NCI-H128 (cell line): ENCODE measurements around the gene FUBP1.
"Not testable (repeated sequence)": the region's sequence is repeated elsewhere in the genome, so short reads cannot be mapped to it uniquely, and the experiment has no call there.

ENCODE experiments used
- DNase-seq: peaks from one replicate; lab custom pipeline; 2025; ENCODE audit not compliant: unreplicated experiment; lab: John Stamatoyannopoulos, UW

The FUBP1 gene

DNA sequence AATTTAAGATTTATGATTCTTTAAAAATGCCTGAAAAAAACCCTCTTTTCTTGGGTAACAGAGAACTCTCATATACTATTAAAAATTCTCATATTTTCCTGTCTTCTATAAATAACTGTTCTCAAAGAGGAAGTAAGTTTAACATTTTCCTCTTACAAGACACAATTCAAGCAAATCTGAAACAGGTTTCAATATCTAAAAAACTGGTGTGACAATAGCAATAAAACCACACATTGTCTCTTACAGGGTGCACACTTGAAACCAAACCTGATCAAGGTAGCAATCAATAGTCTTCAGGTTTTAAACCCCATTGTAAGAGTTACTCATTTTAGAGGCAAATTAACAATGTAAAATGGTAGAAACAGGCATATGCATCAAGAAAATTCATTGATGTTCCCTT is 28.0 kb downstream of the FUBP1 start:
- DNase-seq, result no peak

DNA sequence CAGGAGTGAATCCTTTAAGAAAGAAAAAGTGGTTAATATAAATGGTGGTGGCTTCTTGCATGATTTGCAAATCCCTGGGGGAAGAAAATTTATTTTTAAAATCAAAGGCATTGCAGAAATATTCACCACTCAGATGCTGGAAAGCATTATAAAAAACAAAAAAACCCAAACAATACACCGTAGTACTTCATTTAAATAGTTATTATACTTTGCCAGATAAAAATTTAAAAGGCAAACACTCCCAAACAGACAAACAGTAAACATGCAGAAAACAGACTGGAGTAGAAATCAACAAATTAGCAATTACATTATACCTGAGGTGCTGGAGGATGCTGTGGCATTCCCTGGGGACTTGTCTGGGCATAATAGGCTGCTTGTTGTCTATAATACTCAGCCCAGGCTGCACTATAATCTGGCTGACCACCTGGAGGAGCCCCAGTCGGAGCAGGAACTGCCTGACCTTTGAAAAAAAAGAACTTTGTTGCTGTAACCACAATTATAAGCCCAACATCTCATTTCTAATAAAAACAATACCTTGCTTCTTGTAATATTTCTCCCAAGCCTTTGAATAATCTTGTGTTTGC is 29.9 kb downstream of the FUBP1 start:
- DNase-seq, result no peak

DNA sequence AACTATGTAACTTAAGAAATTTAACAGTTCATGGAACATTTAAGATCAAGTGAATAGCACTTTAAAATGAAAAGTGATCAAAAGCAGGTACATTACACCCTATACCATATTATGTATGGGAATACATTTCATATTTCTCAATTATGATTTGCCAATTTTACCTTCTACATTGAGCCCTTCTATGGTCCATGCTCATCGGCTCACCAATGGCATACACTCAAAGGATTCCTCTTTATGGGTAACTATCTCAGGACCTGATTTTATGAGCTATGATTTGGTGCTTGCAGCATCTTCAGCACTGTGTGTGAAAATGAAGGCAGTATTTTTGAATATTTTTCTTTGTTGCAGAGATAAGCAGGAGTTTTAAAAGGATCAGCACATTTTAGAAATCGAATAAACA is 33.5 kb downstream of the FUBP1 start:
- no peak for DNase-seq

DNA sequence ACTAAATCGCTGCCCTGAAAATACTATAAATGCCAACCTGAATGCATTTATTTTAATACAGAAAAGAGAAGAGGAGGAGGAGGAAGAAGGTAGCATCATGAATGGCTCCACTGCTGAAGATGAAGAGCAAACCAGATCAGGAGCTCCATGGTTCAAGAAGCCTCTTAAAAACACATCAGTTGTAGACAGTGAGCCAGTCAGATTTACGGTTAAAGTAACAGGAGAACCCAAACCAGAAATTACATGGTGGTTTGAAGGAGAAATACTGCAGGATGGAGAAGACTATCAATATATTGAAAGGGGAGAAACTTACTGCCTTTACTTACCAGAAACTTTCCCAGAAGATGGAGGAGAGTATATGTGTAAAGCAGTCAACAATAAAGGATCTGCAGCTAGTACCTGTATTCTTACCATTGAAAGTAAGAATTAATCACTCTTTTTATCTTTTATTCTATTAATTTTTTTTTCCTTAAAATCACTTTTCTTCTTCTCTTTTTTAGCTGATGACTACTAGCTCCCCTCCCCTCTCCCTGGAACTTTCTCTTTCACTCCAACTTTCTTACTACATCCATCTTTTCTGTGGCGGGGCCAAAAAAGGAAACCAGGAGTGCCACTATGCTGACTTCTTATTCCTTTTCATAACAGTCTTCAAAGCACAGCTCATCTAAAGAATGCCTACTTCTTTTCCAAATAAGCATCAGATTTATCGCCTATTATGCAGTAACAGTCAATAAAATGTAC is 36.3 kb downstream of the FUBP1 start:
- no peak for DNase-seq

DNA sequence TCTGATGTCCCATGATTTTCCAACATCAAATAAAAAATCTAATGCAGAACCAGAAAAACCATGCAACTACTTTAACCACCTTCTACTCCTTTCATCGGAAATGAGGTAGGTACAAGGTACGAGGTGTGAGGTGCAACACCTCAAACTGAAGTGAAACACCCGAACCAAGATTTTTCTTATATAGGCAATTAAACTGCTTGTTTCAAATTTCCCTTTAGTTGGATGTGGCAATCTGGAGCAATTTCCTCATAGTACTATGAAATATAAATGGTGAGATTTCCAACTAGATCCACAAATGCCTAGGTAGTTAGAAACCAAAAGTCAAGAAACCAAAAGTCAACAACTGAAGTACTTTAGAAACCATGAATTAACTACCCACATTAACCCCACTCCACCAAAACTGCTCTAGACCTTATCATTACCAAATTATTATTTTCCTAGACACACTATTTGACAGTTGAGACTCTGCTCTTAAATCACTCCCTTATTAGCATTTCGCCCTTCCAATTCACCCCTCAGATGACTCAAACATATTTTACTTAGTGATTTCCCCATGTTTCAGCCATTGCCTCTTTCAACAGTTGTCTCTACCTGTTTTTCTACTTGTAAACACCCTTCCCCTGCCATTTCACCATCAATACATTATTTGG is 37.8 kb downstream of the FUBP1 start:
- no peak for DNase-seq

DNA sequence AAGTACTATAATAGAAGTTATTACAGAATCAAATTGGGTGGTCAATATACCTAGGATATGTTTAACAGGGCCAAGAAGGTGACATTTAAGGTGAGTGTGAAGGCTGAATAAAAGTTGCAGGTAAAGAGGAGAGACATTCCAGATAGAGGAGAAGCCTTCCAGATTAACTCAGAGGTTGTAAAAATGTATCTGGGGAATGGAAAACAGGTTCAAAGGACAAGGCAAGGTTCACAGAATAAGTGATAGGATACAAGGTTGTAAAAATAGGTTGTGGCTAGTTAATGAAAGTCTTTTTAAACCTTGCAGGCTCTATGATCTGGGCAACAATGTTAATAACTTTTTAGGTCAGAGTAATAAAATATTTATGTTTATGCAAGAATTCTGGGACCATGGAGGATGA is 40.2 kb downstream of the FUBP1 start:
- DNase-seq, result no peak

DNA sequence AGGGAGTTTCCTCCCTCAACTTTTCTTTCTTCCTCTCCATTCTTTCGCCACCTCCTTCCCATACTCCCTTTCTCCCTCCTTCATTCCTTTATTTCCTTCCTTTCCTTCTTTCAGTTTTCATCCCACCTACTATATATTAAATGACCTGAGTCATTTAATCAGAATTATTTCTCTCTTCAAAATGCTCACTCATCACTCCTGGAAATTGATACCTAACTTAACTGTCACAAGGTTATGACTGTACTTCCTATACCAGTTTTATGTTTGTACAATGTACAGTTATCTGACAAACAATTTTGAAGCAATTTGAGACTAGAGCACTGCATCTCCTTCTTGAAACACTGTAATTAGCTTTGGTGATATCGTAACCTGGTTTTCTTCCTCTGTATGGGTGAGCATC is 49.1 kb downstream of the FUBP1 start:
- DNase-seq, result no peak

DNA sequence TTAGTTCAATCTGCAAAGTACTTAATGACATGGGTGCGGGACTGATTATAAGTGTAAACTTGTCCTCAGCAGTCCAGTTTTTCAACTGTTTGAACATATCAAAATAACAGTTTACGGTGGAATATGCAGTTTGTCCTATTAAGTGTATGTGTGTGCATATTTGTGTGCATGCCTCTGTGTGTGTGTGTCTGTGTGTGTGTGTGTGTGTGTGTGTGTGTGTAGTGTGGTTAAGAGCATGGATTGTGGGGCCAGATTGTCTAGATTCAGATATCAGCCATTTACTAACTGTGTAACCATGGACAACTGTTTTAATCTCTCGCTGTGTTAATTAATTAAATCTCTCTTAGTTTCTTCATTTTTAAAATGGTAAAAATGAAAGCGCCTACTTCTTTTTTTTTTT is 51.5 kb downstream of the FUBP1 start:
- DNase-seq, result no peak

DNA sequence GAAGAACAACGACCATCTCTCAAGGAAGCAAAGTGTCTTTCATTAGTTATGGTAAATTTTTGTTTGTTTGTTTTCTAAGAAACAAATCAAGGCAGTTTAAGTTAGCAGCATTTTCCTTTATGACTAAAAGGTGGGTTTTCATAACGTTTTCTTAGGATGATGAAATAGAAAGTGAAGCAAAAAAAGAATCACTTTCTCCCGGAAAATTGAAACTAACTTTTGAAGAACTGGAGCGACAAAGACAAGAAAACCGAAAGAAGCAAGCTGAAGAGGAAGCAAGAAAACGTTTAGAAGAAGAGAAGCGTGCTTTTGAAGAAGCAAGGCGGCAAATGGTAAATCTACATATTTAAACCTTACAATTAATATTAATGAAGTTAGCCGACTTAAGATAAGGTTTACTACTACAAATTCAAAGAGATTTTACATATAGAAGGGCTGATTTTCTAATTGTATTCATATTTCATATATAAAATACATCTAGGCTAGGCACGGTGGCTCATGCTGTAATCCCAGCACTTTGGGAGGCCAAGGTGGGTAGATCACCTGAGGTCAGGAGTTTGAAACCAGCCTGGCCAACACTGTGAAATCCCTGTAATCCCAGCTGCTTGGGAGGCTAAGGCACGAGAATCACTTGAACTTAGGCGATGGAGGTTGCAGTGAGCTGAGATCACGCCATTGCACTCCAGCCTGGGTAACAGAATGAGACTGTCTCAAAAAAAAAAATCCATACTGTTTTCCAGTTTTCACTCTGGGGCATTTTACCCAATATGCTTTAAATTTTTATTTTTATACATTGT is 52.1 kb downstream of the FUBP1 start:
- no peak for DNase-seq

DNA sequence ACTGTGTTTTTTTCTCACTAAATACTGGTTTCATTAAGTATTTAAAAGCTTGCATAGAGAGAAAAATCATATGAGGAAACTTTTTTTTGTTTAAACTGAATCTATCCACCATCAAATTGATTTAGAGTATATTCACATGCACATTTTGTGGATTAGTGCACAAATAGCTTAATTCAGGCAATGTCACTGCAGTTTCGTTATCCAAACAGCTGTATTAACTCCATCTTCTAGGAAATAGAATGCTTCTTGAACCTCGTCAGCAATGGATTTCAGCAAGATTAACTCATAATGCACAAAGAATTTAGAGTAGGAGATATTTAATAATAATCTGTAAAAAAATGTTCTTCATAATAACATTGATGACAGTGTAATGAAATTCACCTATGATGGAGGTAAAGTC is 52.9 kb downstream of the FUBP1 start:
- DNase-seq, result no peak

DNA sequence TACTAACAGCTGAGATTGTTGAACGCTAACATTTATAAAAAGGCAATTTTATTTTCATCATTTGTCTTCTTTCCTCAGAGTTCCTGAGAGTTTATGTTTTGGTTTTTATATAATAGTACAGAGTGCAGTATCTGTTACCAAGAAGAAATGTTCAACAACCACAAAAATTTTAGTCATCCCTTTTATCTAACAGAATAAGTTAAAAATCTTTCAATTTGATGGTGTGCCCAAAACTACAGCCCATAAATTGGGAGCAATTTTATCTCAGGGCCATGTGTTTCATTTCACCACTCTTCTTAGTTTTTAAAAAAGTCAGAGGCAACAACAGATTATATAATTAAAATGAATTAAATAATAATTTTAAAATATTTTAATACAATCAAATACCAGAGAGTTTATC is 53.4 kb downstream of the FUBP1 start:
- no peak for DNase-seq

DNA sequence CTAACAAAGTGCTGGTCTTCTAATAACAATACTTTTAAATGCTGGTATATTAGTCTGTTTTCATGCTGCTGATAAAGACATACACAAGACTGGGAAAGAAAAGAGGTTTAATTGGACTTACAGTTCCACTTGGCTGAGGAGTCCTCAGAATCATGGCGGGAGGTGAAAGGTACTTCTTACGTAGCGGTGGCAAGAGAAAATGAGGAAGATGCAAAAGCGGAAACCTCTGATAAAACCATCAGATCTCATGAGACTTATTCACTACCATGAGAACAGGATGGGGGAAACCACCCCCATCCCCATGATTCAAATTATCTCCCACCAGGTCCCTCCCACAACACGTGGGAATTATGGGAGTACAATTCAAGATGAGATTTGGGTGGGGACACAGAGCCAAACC is 60.0 kb downstream of the FUBP1 start:
- not testable (repeated sequence) for DNase-seq

DNA sequence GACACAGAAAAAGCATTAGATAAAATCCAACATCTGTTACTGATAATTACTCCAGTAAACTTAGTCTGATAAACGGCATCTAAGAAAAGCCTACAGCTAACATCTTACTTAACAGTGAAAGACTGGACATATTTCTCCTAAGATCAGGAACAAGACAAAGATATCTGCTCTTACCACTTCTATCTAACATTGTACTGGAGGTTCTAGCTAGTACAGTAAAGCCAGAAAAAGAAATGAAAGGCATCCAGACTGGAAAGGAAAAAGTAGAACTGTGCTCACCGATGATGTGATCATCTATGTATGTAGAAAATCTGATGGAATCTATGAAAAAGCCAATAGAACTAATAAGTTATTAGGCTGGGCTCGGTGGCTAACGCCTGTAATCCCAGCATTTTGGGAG is 68.8 kb downstream of the FUBP1 start:
- DNase-seq, result no peak

DNA sequence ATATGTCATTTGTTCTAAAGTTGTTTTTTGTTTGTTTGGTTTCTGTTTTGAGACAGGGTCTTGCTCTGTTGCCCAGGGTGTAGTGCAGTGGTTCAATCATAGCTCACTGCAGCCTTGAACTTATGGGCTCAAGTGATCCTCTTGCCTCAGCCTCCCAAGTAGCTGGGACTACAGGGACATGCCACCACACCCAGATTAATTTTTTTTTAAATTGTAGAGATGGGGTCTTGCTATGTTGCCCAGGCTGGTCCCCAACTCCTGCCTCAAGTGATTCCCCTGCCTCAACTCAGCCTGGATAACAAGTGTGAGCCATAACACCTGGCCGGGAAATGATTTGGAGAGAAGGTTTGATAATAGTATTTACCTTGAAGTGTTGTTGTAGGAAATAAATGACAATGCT is 72.2 kb downstream of the FUBP1 start:
- no peak for DNase-seq

DNA sequence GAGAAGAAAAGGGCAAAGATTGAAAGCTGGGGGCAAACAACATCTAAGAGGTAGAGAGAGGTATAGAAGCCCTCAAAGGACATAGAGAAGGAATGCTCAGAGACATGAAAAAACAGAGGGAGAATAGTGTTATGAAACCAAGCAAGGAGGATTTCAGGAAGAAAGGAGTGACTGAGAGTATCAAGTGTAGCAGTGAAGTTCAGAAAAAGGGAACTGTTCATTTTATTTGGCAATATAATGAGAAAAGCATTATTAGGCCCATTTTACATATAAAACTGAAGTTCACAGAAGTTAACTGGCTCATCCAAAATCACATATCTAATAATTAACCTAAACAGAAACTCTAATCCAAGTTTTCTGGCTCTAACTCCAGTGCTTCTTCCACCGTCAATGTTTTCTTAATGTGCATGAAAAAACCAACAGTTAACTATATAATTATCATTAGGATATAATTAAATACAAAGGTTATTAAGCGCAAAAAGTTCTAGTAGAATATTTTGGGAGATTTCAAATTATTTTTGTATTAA is 72.8 kb downstream of the FUBP1 start:
- DNase-seq, result no peak

DNA sequence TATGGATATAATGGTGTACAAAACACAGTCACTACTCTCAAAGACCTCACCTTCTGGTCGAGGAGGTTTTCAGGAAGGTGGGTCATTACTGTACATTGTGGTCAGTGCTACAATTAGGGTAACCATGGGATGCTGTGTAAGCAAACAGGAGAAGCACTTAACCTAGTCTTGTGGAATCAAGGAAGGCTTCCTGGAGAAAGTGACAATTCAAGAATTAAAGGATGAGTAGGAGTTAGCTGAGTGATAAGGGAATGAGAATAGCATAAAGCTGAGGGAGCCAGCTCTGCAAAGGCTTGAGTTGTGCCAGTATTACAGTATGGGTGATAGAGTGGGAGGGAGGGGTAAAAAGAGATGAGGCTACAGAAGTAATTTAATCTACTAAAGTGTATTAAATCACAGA is 73.3 kb downstream of the FUBP1 start:
- no peak for DNase-seq

DNA sequence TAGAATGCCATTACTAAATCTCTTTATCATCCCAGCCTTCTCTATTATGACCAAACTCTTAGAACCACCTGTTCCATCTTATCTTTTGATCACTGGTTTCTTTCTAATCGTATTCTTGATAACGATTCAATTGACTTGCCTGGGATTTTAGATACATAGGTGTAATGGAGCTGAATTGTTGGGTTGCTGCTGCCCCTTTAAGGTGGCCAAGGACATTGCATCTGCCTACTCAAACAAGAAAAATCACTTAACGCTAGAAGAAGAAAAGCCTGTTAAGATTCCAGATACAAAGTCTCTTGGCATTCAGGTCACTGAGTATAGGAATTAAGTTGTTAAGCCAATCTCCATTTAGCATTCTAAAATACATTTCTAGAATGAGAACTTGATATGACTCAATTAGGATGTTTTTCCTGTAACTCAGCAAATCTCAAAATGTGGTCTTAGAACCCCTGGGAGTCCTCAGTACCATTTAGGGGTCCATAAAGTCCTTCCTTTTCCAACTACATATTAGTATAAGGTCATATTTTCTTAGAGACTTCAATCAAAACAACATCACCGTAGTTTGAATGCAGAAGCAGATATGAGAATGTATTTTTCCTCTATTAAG is 78.1 kb downstream of the FUBP1 start:
- no peak for DNase-seq

DNA sequence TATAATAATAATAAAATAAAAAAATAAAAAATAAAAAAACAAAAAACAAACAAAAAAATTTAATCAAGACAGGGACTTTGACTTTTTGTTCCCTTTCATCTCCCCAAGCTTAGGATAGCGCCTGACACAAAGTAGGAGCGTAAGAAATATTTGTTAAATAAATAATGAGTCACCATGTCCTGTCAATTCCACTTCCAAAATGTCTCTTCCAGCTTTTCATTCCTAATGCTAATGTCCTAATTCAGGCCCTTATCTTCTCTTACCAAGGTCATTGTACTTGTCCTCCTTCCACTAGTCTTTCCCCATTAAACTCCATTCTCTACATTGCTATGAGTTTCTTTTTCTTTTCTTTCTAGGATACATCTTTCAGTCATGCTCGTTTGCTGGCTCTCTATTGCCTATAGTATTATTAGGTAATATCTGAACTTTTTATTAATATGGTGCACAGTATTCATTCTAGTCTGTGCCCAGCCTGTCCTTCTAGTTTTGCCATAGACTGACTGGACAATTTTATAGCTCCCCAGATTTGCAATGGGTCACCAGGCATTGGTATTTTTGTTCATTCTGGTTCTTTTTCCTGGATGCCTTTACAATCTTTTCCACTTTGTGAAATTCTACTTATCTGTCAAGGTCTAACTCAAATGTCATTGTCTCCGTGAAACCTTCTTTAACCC is 79.1 kb downstream of the FUBP1 start:
- no peak for DNase-seq
